GM12878 (cell line): ENCODE results near the gene KISS1. TPM values are rescaled to one million over a fixed set of nuclear protein-coding genes. Genes with fewer than 3 reads are reported as not detected.

Source experiments
- CHD2 ChIP-seq: IDR thresholded peaks from 2 replicates; pipeline ENCODE4 v1.6.1; 2011; ENCODE audit warnings: low read depth, low read length, improper control_type of control experiment, borderline replicate concordance
- CREB1 ChIP-seq: IDR thresholded peaks from 2 replicates; pipeline ENCODE4 v1.6.1; 2012; ENCODE audit warnings: low read depth, mild to moderate bottlenecking, inconsistent platforms
- ETV6 ChIP-seq, 2 experiments: fragments of 450-650 bp in 1 of 2; IDR thresholded peaks in 1 of 2; conservative IDR thresholded peaks in 1 of 2; 2 replicates each; pipeline ENCODE4 v1.6.1; 2014; ENCODE audit warnings: antibody characterized with exemption in 1 of 2, borderline replicate concordance in 1 of 2, low read depth in 1 of 2, mild to moderate bottlenecking in 1 of 2, moderate library complexity in 1 of 2
- MLLT1 ChIP-seq: fragments of 450-650 bp; IDR thresholded peaks from 2 replicates; pipeline ENCODE4 v1.6.1; 2016; ENCODE audit warnings: mild to moderate bottlenecking
- RB1 ChIP-seq: fragments of 450-650 bp; formaldehyde crosslinking; IDR thresholded peaks from 2 replicates; pipeline ENCODE4 v1.6.1; 2017; ENCODE audit warnings: mild to moderate bottlenecking, borderline replicate concordance
- SMC3 ChIP-seq: IDR thresholded peaks from 2 replicates; pipeline ENCODE4 v1.6.1; 2011; ENCODE audit warnings: low read length, improper control_type of control experiment, borderline replicate concordance
- SREBF1 ChIP-seq: IDR thresholded peaks from 2 replicates; pipeline ENCODE4 v1.6.1; 2012; ENCODE audit warnings: mild to moderate bottlenecking, low read length
- ZBTB11 ChIP-seq: fragments of 450-650 bp; formaldehyde crosslinking; IDR thresholded peaks from 2 replicates; pipeline ENCODE4 v1.5.0; 2022; ENCODE audit warnings: mild to moderate bottlenecking, missing genetic modification characterization
- polyA plus RNA-seq, 11 experiments: library from polyadenylated mRNA; depleted of rRNA in 4 of 11; unstranded in 6 of 11; stranded (reverse) in 5 of 11; fragments of >200 nt; fragmentation: Nextera tagmentation in 4 of 11; fragmentation: Illumina TruSeq in 1 of 11; extraction: Ambion mirVana in 4 of 11; extraction: Trizol in 1 of 11; gene quantifications; 1 replicate in 1 of 11; 2 replicates in 10 of 11; pipeline versions ENCODE4 v1.2.1 to v1.2.3, GENCODE V29; 2011 to 2016; ENCODE audit warnings: inconsistent platforms in 2 of 11, missing spikeins in 2 of 11, low read depth in 1 of 11
- total RNA-seq, 4 experiments: library from RNA; depleted of rRNA in 3 of 4; stranded (reverse); fragments of >200 nt in 3 of 4; fragmentation: Illumina TruSeq in 1 of 4; extraction: Trizol in 1 of 4; gene quantifications; 2 replicates each; pipeline versions ENCODE4 v1.2.1 to v1.2.3, GENCODE V29; 2013 to 2021

Gene KISS1
- total and polyA plus RNA-seq, 10 of the 15 experiments (the other 5 are each of a cell fraction or from before 2014, with no cell fraction given), result not detected

DNA sequence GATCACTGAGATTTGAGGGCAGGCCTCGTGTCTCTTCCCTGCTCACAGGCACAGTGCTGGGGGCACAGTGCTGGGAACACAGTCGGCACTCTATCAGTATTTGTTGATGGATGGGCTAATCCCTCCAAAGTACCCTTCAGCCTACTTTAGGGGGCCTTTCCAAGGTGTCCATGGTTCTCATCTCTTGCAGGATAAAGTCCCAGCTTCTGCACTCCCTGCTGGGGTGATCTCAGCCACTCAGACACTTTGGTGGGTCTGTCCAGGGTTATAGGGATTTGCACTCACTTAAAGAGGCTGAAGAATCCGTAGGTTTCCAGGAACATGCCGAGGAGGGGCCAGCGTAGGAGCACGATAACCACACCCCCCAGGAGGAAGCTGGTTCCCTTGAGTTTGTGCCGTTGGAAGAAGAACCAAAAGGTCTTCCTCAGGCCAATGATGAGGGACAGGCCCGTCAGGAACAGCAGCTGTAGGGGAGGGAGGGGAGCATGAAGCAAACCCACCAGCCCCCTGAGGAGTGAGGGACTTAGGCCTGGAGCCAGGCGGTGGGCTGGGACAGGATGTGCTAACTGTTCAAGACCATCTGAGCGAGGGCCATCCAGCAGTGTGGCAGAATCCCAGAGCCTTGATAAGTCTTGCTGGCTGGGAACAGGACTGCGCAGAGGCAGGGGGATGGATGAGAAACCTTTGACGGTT lies 5.2 kb upstream of the KISS1 start (continued):
- no peak for TF ChIP-seq ZBTB11 (CRISPR knock-in tag)
- TF ChIP-seq ETV6 (conservative IDR thresholded peaks at IDR 0.05 in 1 of 2, IDR thresholded peaks at IDR 0.05 in 1 of 2; ENCODE audit: borderline replicate concordance in 1 of 2, low read depth in 1 of 2), result no peak
- no peak for TF ChIP-seq RB1
- no peak for TF ChIP-seq SREBF1
- no peak for TF ChIP-seq CREB1
- TF ChIP-seq MLLT1, result no peak
- TF ChIP-seq CHD2, result no peak
- no peak for TF ChIP-seq SMC3
